Measurements from ENCODE around the gene TMEM147. TPM values are rescaled to one million over a fixed set of nuclear protein-coding genes. Genes with fewer than 3 reads are reported as not detected.

TMEM147 gene
- polyA plus RNA-seq, 2 of the 4 experiments (the other 2 are of a cell fraction), result 282 to 335 TPM

- ATAC-seq, result peak; percentile 0 to 12; a peak in 3 of 6 replicates
- Histone ChIP-seq H3K4me3 (peak overlapping the region; percentile 51), H3K27ac (no peak overlapping the region), H3K4me2 (peak overlapping the region; percentile 83), H3K4me1 (0 out of 3 replicates have a peak, but pooled peaks cover 6% of the 10 kb centered on the region), H3K9me3 (no peaks in the 10 kb centered on the region)
- WGBS (ENCODE audit: missing lambda C conversion rate), result 62% methylated on average over 49 of the region's 53 CpGs
- POLR2A ChIA-PET, result interaction anchor here (0.9 to 1.8 kb wide), 7 partner anchors 10 to 215 kb away, joined by 3 to 7 read pairs (median 5); partner anchors contain the start of gene COX6B1
- DNase-seq (ENCODE audit: low read depth in 1 of 2, low spot score in 1 of 2), result no peak
- TF ChIP-seq RFX5 (IDR thresholded peaks at IDR 0.05), result no peak
- no peak for TF ChIP-seq HDAC2 (IDR thresholded peaks at IDR 0.05)
- no peak for TF ChIP-seq JUN (IDR thresholded peaks at IDR 0.05)
- no peak for TF ChIP-seq FOXS1 (CRISPR knock-in tag; IDR thresholded peaks at IDR 0.05)
- TF ChIP-seq BCL3 (IDR thresholded peaks at IDR 0.05), result no peak
- CTCF ChIA-PET, result interaction anchor here (0.7 to 6.9 kb wide), 11 partner anchors 11 to 157 kb away, joined by 3 to 80 read pairs (median 5); no protein-coding TSS in a partner anchor
- FAIRE-seq, result peak; percentile 28
These were observed 13.2 kb downstream of the TMEM147 start for GRCh38 chr19:35558400-35559280.

GRCh38 chr19:35559281-35559659 is 13.8 kb downstream of the TMEM147 start:
- H3K27ac ChIP-seq, result no peak overlapping the region
- ATAC-seq (no peak), DNase-seq (ENCODE audit: low read depth in 1 of 2, low spot score in 1 of 2) (no peak), FAIRE-seq (no peak)
- no peak overlapping the region for H3K4me2 ChIP-seq
- 0 out of 3 replicates have a peak, but pooled peaks cover 6% of the 10 kb centered on the region for H3K4me1 ChIP-seq
- no peaks in the 10 kb centered on the region for H3K9me3 ChIP-seq
- 39% methylated on average over 11 of the region's 11 CpGs for WGBS (ENCODE audit: missing lambda C conversion rate)
- ChIA-PET CTCF (interaction anchor here (0.9 to 6.9 kb wide), 3 partner anchors 11 to 49 kb away, joined by 3 to 80 read pairs (median 4); no protein-coding TSS in a partner anchor), POLR2A (interaction anchor here (0.5 kb wide), 1 partner anchor 181 kb away, joined by 4 read pairs; no protein-coding TSS in a partner anchor)
- H3K4me3 ChIP-seq, result no peak overlapping the region
- no peak for TF ChIP-seq JUN (IDR thresholded peaks at IDR 0.05)
- peak; percentile 39; the same call in 1 of the 2 replicates for TF ChIP-seq REST (IDR thresholded peaks at IDR 0.05)

GRCh38 chr19:35559781-35560180 is 14.4 kb downstream of the TMEM147 start:
- Histone ChIP-seq H3K4me3 (no peak overlapping the region), H3K4me1 (0 out of 3 replicates have a peak, but pooled peaks cover 6% of the 10 kb centered on the region), H3K9me3 (no peaks in the 10 kb centered on the region), H3K4me2 (no peak overlapping the region), H3K27ac (no peak overlapping the region)
- POLR2A ChIA-PET, result interaction anchor here (0.5 kb wide), 1 partner anchor 182 kb away, joined by 4 read pairs; no protein-coding TSS in a partner anchor
- no peak for DNase-seq (ENCODE audit: low read depth in 1 of 2, low spot score in 1 of 2)
- 65% methylated on average over 23 of the region's 23 CpGs for WGBS (ENCODE audit: missing lambda C conversion rate)
- no peak for FAIRE-seq
- ATAC-seq, result no peak
- no peak for TF ChIP-seq CBX8 (IDR thresholded peaks at IDR 0.05)
- TF ChIP-seq PBX3 (IDR thresholded peaks at IDR 0.05), result no peak
- no peak for TF ChIP-seq FOSL2 (IDR thresholded peaks at IDR 0.05)
- TF ChIP-seq FOSL2 (CRISPR knock-in tag; IDR thresholded peaks at IDR 0.05), result no peak
- no peak for TF ChIP-seq RCOR1 (IDR thresholded peaks at IDR 0.05; ENCODE audit: low read depth, low read length)
- no peak for TF ChIP-seq CHD4 (IDR thresholded peaks at IDR 0.05; ENCODE audit: borderline replicate concordance)
- TF ChIP-seq RFX5 (IDR thresholded peaks at IDR 0.05), result no peak
- TF ChIP-seq SREBF2 (IDR thresholded peaks at IDR 0.05), result no peak
- no peak for TF ChIP-seq MYC (IDR thresholded peaks at IDR 0.05; ENCODE audit: borderline replicate concordance, low read length)
- TF ChIP-seq ZNF302 (CRISPR knock-in tag; IDR thresholded peaks at IDR 0.05), result no peak
- CTCF ChIA-PET, result interaction anchor here (0.9 to 6.9 kb wide), 2 partner anchors 12 to 41 kb away, joined by 3 to 80 read pairs; no protein-coding TSS in a partner anchor
